WERI-Rb-1 (cell line): ENCODE results near the gene ARHGAP23.
"Not testable (repeated sequence)": the region's sequence is repeated elsewhere in the genome, so short reads cannot be mapped to it uniquely, and the experiment has no call there.

Experiments used
- DNase-seq: peaks from one replicate; pipeline ENCODE4 v3.0.0-alpha.2; 2020
- H3K27ac ChIP-seq: fragments of 250-450 bp; sonication (Bioruptor Pico); 2 replicates; pipeline ENCODE4 v1.5.1; 2020; ENCODE audit warnings: mild to moderate bottlenecking, moderate library complexity
- H3K27me3 ChIP-seq: fragments of 250-450 bp; sonication (Bioruptor Pico); 2 replicates; pipeline ENCODE4 v1.5.1; 2021; ENCODE audit warnings: mild to moderate bottlenecking, low read depth, moderate library complexity; ENCODE audit not compliant: insufficient read depth, severe bottlenecking
- H3K36me3 ChIP-seq: fragments of 250-450 bp; sonication (Bioruptor Pico); 2 replicates; pipeline ENCODE4 v1.5.1; 2020; ENCODE audit warnings: mild to moderate bottlenecking, moderate library complexity
- H3K4me3 ChIP-seq: 2 replicates; pipeline ENCODE4 v1.5.1; 2011; ENCODE audit warnings: low read depth, mild to moderate bottlenecking, control low read depth, low read length
- H3K9me3 ChIP-seq: fragments of 250-450 bp; sonication (Bioruptor Pico); 2 replicates; pipeline ENCODE4 v1.5.1; 2021; ENCODE audit warnings: mild to moderate bottlenecking, moderate library complexity; ENCODE audit not compliant: severe bottlenecking
- TF ChIP-seq, protein P1 (sequence below): IDR thresholded peaks from 2 replicates; pipeline ENCODE4 v1.5.1; 2011; ENCODE audit warnings: low read depth, mild to moderate bottlenecking, control low read depth, inconsistent platforms, low read length

ARHGAP23 gene

DNA sequence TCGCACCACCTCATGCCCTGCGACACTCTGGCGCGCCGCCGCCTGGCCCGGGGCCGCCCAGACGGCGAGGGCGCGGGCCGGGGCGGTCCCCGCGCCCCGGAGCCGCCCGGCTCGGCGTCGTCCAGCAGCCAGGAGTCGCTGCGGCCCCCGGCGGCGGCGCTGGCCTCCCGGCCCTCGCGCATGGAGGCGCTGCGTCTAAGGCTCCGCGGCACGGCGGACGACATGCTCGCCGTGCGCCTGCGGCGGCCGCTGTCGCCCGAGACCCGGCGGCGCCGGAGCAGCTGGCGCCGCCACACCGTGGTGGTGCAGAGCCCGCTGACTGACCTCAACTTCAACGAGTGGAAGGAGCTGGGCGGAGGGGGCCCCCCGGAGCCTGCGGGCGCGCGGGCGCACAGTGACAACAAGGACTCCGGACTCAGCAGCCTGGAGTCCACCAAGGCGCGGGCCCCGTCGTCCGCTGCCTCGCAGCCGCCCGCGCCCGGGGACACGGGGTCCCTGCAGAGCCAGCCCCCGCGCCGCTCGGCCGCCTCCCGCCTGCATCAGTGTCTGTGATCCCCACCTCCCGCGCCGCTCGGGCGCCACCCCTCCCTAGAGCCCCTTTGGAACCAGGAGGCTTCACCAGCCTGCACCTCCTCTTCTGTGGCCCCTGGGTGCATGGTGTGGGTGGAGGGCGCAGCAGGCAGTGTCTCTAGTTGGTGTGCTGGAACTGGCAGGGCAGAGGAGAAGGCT is 82.3 kb downstream of the ARHGAP23 start:
- TF ChIP-seq, protein P1, sequence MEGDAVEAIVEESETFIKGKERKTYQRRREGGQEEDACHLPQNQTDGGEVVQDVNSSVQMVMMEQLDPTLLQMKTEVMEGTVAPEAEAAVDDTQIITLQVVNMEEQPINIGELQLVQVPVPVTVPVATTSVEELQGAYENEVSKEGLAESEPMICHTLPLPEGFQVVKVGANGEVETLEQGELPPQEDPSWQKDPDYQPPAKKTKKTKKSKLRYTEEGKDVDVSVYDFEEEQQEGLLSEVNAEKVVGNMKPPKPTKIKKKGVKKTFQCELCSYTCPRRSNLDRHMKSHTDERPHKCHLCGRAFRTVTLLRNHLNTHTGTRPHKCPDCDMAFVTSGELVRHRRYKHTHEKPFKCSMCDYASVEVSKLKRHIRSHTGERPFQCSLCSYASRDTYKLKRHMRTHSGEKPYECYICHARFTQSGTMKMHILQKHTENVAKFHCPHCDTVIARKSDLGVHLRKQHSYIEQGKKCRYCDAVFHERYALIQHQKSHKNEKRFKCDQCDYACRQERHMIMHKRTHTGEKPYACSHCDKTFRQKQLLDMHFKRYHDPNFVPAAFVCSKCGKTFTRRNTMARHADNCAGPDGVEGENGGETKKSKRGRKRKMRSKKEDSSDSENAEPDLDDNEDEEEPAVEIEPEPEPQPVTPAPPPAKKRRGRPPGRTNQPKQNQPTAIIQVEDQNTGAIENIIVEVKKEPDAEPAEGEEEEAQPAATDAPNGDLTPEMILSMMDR = peak; percentile 48; the same call in 1 of the 2 replicates
- no peaks in the 10 kb centered on the region for H3K9me3 ChIP-seq
- H3K4me3 ChIP-seq = peak overlapping the region; percentile 51
- peak; percentile 80 for DNase-seq
- no peaks in the 10 kb centered on the region for H3K36me3 ChIP-seq
- H3K27ac ChIP-seq = peak overlapping the region; percentile 90
- no peaks in the 10 kb centered on the region for H3K27me3 ChIP-seq

DNA sequence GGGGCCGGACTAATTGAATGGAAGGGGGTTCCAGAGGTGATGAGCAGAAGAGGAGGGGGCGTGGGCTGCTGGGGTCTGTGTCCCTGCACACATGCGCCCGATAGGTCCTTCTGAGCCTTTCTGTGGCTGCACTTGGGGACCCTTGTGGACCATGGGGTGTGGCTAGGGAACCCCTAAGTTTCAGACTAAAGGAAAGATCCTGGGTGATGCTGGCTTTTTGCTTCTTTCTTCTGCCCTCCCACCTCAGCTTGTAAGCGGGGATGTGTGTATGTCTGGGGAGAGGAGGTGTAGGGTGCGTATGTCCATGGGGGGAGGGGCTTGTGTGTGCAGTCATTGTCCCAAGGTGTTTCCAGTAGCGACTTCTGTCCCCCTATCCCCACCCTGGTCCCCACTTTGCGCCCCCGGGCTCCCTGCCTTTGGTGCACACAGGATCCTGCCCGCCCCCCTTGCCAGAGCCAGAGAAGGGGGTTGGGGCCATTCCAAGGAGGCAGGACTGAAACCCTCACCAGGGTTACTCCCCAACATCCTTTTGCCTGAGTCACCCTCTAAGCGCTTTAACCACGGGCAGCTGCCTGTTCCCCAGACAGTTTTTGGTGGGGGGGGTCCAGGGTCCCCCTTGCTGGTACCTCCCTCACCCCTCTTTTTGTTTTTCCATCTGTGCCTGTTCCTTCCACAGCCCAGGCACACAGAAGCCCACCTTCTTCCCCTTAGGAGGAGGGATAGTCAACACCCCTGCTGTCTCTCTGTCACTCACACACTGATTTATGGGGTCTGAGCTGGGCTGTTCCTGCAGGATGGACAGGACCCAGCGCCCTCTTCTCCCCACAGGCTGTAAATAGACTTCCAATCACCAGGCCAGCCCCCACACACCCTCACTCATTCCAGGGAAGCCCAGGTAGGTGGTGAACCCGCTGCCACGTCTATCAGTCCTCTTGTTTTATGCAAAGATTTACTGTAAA is 83.2 kb downstream of the ARHGAP23 start:
- Histone ChIP-seq H3K27me3 (no peaks in the 10 kb centered on the region), H3K9me3 (no peaks in the 10 kb centered on the region), H3K27ac (peak overlapping the region; percentile 90), H3K36me3 (no peaks in the 10 kb centered on the region), H3K4me3 (peak overlapping the region; percentile 51)
- DNase-seq = peak; percentile 53
- TF ChIP-seq, protein P1 = no peak

DNA sequence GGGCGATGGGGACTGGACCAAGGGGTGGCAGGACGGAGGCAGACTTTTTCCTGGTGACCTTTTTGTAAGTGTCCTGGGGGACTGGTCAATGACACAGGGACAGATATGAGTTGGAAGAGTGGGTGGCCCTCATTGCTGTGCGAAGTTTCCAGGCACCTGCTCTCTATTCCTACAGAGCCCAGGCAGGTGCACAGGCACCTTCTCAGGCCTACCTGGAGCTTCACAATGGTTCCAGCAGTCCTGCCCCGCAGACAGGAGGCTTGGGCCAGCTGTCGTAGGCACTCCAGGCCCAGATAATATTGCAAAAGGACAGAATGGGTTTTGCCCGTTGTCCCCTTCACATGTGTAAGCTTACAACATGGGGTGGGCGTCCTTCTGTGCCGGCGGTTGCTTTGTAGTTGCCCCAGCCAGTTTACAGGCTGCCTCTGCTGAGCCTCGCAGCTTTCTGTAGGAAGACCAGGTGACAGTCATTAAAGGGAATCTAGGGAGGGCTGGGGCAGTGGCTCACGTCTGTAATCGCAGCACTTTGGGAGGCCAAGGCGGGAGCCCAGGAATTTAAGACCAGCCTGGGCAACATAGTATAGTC is 84.3 kb downstream of the ARHGAP23 start:
- TF ChIP-seq, protein P1 = no peak
- DNase-seq = no peak
- no peaks in the 10 kb centered on the region for H3K36me3 ChIP-seq
- H3K9me3 ChIP-seq = no peaks in the 10 kb centered on the region
- peak overlapping the region; percentile 90 for H3K27ac ChIP-seq
- H3K27me3 ChIP-seq = no peaks in the 10 kb centered on the region
- H3K4me3 ChIP-seq = no peak overlapping the region

DNA sequence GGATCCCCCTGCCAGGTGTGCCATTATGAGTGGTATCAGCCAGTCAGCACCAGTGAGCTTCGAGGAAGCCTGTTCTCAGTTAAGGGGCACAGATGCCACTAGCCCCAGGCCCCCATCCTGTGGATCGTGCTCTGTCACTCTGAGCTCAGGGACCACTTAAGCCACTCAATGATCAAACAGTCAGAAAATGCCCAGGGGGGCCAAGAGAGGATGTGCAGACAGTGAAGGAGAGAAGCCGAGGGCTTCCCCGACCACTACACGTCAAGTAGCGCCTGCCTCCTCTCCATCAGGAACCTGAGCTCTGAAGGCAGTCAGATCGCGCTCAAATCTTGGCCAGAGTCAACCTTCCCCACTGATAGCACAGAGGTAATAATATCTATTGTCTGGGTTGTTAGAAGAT is 98.3 kb downstream of the ARHGAP23 start:
- not testable (repeated sequence) for H3K36me3 ChIP-seq, H3K9me3 ChIP-seq, DNase-seq

DNA sequence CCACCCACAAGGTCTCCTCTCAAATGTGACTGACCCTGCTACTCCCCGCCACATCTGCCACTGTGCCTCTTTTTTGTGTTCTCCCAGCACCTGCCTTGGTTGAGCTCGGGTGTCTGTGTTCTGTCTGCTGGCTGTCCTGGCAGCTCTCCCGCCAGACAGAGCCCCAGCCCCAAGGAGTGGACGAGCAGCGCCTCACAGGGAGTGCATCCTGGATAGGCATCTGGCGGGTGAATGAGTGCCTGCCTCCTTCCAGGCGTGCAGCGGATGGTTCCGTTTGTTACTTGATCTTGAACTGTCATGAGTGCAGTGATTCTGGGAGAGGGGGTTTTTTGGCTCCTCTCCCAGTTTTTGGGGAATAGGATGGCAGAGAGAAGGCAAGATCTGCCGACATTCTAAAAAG is 99.9 kb downstream of the ARHGAP23 start:
- H3K4me3 ChIP-seq, DNase-seq, H3K27ac ChIP-seq, H3K9me3 ChIP-seq, H3K36me3 ChIP-seq, H3K27me3 ChIP-seq: not testable (repeated sequence)

More for the DNA sequence above, 98.3 kb downstream of the ARHGAP23 start:
- H3K4me3 ChIP-seq, H3K27me3 ChIP-seq, H3K27ac ChIP-seq: not testable (repeated sequence)

DNA sequence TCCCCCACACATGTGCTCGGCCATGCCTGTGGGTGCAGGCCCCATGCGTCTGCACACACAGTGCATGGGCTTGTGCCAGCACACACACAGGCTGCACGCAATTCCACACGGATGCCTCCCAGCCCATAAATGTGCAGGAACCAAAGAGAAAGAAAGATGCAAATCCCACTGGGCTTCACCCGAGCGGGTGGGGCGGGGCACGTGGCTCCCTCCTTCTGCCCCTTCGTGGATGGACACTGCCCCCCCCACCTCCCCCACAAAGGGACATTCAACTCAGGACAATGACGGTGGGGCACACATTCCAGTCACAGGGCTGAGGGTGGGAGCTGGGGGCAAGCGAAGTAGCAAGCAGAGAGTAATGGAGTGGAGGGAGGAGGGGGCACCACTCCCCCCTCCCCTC is 102.6 kb downstream of the ARHGAP23 start:
- not testable (repeated sequence) for H3K27me3 ChIP-seq, H3K9me3 ChIP-seq, DNase-seq, H3K4me3 ChIP-seq, H3K27ac ChIP-seq, H3K36me3 ChIP-seq

DNA sequence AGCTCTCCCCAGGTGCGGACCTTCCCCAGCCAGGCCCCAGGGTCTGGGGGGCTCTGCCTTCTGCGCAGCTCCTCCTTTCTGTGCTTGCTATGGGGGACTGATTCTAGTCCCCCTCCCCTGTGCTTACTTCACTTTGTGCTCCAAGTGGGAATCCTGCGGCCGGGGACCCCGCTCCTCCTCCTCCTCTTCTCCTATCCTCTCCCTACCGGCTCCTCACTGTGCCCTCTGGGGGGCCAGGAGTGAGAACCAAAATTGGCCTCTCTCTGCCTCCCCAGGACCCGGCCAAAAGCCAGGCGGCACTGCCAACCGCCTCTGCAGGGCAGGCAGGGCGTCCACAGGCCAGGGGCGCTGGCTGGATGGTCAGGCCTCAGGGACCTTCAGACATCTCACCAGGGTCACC is 103.5 kb downstream of the ARHGAP23 start:
- H3K4me3 ChIP-seq, DNase-seq, H3K36me3 ChIP-seq, H3K9me3 ChIP-seq, H3K27me3 ChIP-seq, H3K27ac ChIP-seq: not testable (repeated sequence)
